Activated CD4-positive, alpha-beta memory T cell treated with anti-CD3 and anti-CD28 coated beads, Interleukin-2, amount 10 ng/mL, durations not matched to agents 7 days and 5 days (primary cell): ENCODE results near the gene PARVA. TPM values are rescaled to one million over a fixed set of nuclear protein-coding genes. Genes with fewer than 3 reads are reported as not detected.
"Not testable (repeated sequence)": the region's sequence is repeated elsewhere in the genome, so short reads cannot be mapped to it uniquely, and the experiment has no call there.

Experiments
- CTCF ChIA-PET: fragments of 350-600 bp; sonication (Branson Sonifier 250); formaldehyde crosslinking; loops from one replicate; lab custom pipeline; 2021; ENCODE audit warnings: antibody characterized with exemption, inconsistent platforms; lab: Charles Lee
- POLR2A ChIA-PET: fragments of 350-600 bp; sonication (Branson Sonifier 250); formaldehyde crosslinking; loops from one replicate; lab custom pipeline; 2021; ENCODE audit warnings: antibody characterized with exemption; lab: Charles Lee
- DNase-seq: peaks from one replicate; pipeline ENCODE4 v3.0.0-alpha.2; 2020
- H3K27ac Mint-ChIP-seq: one replicate; pipeline ENCODE4 v1.8.0; 2021; ENCODE audit warnings: mild to moderate bottlenecking, mixed read lengths
- H3K27me3 Mint-ChIP-seq: one replicate; pipeline ENCODE4 v1.8.0; 2021; ENCODE audit warnings: mixed read lengths
- H3K36me3 Mint-ChIP-seq: one replicate; pipeline ENCODE4 v1.8.0; 2021; ENCODE audit warnings: low read depth, mixed read lengths
- H3K4me1 Mint-ChIP-seq: one replicate; pipeline ENCODE4 v1.8.0; 2021; ENCODE audit warnings: mixed read lengths
- H3K4me3 Mint-ChIP-seq: one replicate; pipeline ENCODE4 v1.8.0; 2021; ENCODE audit warnings: mild to moderate bottlenecking, mixed read lengths
- H3K9me3 Mint-ChIP-seq: one replicate; pipeline ENCODE4 v1.8.0; 2021; ENCODE audit warnings: mixed read lengths
- total RNA-seq, 2 experiments: library from RNA; stranded (reverse); gene quantifications; one replicate each; pipeline ENCODE4 v1.2.3, GENCODE V29; 2021

The PARVA gene
- total RNA-seq, 2 experiments from 2014 or later: 0.10 to 0.18 TPM

- ChIA-PET POLR2A (no interaction called here), CTCF (interaction anchor here (0.7 to 1.8 kb wide), 2 partner anchors 8 to 73 kb away, joined by 3 to 6 read pairs; no protein-coding TSS in a partner anchor)
- DNase-seq: no peak
- H3K27me3 Mint-ChIP-seq: no peaks in the 10 kb centered on the region
- H3K4me3 Mint-ChIP-seq: no peak overlapping the region
- no peaks in the 10 kb centered on the region for H3K36me3 Mint-ChIP-seq
- H3K9me3 Mint-ChIP-seq: no peaks in the 10 kb centered on the region
- H3K27ac Mint-ChIP-seq: no peak overlapping the region
- peaks cover 25% of the 10 kb centered on the region for H3K4me1 Mint-ChIP-seq
Observed at GRCh38 chr11:12358302-12359188, 18.8 kb upstream of the PARVA start.

DNA sequence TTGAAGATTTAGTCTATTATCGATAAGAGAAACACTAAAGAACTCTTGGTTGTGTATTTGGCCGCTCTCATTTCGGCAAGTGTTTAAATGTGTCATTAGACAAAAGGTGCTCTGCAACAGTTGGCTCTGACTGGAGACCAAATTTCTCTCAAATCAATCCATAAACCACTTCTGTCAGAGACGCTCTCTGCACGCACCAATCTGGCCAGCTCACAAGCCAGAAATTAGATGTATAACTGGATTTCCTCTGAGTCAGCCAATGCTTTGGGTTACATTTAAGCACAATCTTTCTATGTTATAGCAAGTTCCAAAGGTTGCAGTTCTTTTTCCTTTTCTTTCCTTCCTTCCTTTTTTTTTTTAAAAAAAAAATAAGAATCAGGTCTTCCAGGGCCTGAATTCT is 17.6 kb upstream of the PARVA start:
- Mint-ChIP-seq H3K27ac (no peak overlapping the region), H3K4me1 (peaks cover 25% of the 10 kb centered on the region), H3K27me3 (no peaks in the 10 kb centered on the region), H3K36me3 (no peaks in the 10 kb centered on the region), H3K4me3 (no peak overlapping the region), H3K9me3 (no peaks in the 10 kb centered on the region)
- ChIA-PET POLR2A (no interaction called here), CTCF (no interaction called here)
- no peak for DNase-seq

- ChIA-PET POLR2A (no interaction called here), CTCF (interaction anchor here (1.0 kb wide), 1 partner anchor 12 kb away, joined by 3 read pairs; no protein-coding TSS in a partner anchor)
- no peak for DNase-seq
- H3K9me3 Mint-ChIP-seq: no peaks in the 10 kb centered on the region
- peaks cover 4% of the 10 kb centered on the region for H3K36me3 Mint-ChIP-seq
- H3K4me1 Mint-ChIP-seq: peaks cover 34% of the 10 kb centered on the region
- no peak overlapping the region for H3K4me3 Mint-ChIP-seq
- H3K27me3 Mint-ChIP-seq: no peaks in the 10 kb centered on the region
- no peak overlapping the region for H3K27ac Mint-ChIP-seq
Observed at GRCh38 chr11:12361682-12362081, 15.7 kb upstream of the PARVA start.

- peaks cover 31% of the 10 kb centered on the region for H3K4me1 Mint-ChIP-seq
- H3K36me3 Mint-ChIP-seq: peaks cover 11% of the 10 kb centered on the region
- CTCF ChIA-PET: no interaction called here
- H3K9me3 Mint-ChIP-seq: peaks cover 5% of the 10 kb centered on the region
- H3K4me3 Mint-ChIP-seq: no peak overlapping the region
- DNase-seq: no peak
- H3K27ac Mint-ChIP-seq: no peak overlapping the region
- peaks cover under 1% of the 10 kb centered on the region for H3K27me3 Mint-ChIP-seq
- POLR2A ChIA-PET: interaction anchor here (1.5 kb wide), 1 partner anchor 14 kb away, joined by 6 read pairs; the partner anchor contains the start of gene PARVA
Observed at GRCh38 chr11:12362857-12363256, 14.5 kb upstream of the PARVA start.

- H3K9me3 Mint-ChIP-seq: peaks cover 7% of the 10 kb centered on the region
- no peak overlapping the region for H3K27ac Mint-ChIP-seq
Observed at GRCh38 chr11:12363373-12363772, 14.0 kb upstream of the PARVA start.

GRCh38 chr11:12365965-12366575 is 11.3 kb upstream of the PARVA start:
- Mint-ChIP-seq H3K27ac (peak overlapping the region; percentile 76), H3K36me3 (peaks cover 23% of the 10 kb centered on the region), H3K4me1 (peaks cover 28% of the 10 kb centered on the region), H3K27me3 (peaks cover 19% of the 10 kb centered on the region), H3K9me3 (peaks cover 12% of the 10 kb centered on the region), H3K4me3 (peak overlapping the region; percentile 46)
- CTCF ChIA-PET: interaction anchor here (0.7 to 2.3 kb wide), 10 partner anchors 9 to 85 kb away, joined by 3 to 10 read pairs (median 4); partner anchors contain the start of gene PARVA
- POLR2A ChIA-PET: interaction anchor here (0.7 to 1.9 kb wide), 4 partner anchors 9 to 1557 kb away, joined by 4 to 10 read pairs (median 6); partner anchors contain the start of genes EIF4G2 and PARVA
- peak; percentile 85 for DNase-seq

More at GRCh38 chr11:12363373-12363772, 14.0 kb upstream of the PARVA start:
- H3K4me3 Mint-ChIP-seq: no peak overlapping the region
- peaks cover 5% of the 10 kb centered on the region for H3K27me3 Mint-ChIP-seq
- ChIA-PET POLR2A (interaction anchor here (1.5 kb wide), 1 partner anchor 14 kb away, joined by 6 read pairs; the partner anchor contains the start of gene PARVA), CTCF (no interaction called here)
- H3K36me3 Mint-ChIP-seq: peaks cover 16% of the 10 kb centered on the region
- H3K4me1 Mint-ChIP-seq: peaks cover 28% of the 10 kb centered on the region
- no peak for DNase-seq

DNA sequence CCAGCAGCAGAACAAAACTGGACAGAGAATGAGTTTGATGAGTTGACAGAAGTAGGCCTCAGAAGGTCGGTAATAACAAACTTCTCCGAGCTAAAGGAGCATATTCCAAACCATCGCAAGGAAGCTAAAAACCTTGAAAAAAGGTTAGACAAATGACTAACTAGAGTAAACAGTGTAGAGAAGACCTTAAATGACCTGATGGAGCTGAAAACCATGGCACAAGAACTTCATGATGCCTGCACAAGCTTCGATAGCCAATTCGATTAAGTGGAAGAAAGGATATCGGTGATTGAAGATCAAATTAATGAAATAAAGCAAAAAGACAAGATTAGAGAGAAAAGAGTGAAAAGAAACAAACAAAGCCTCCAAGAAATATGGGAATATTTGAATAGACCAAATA is 10.3 kb upstream of the PARVA start:
- not testable (repeated sequence) for DNase-seq, H3K4me3 Mint-ChIP-seq, H3K27ac Mint-ChIP-seq
- H3K4me1 Mint-ChIP-seq: peaks cover 28% of the 10 kb centered on the region
- peaks cover 12% of the 10 kb centered on the region for H3K9me3 Mint-ChIP-seq
- H3K27me3 Mint-ChIP-seq: peaks cover 24% of the 10 kb centered on the region
- CTCF ChIA-PET: interaction anchor here (0.7 to 2.3 kb wide), 6 partner anchors 8 to 76 kb away, joined by 3 to 10 read pairs (median 6); partner anchors contain the start of gene PARVA
- H3K36me3 Mint-ChIP-seq: peaks cover 23% of the 10 kb centered on the region
- POLR2A ChIA-PET: interaction anchor here (1.1 to 1.8 kb wide), 2 partner anchors 9 to 1558 kb away, joined by 4 to 7 read pairs; partner anchors contain the start of genes EIF4G2 and PARVA

GRCh38 chr11:12372111-12372510 is 5.3 kb upstream of the PARVA start:
- Mint-ChIP-seq H3K9me3 (peaks cover 11% of the 10 kb centered on the region), H3K27me3 (peaks cover 50% of the 10 kb centered on the region), H3K36me3 (peaks cover 18% of the 10 kb centered on the region), H3K4me1 (peaks cover 10% of the 10 kb centered on the region), H3K27ac (no peak overlapping the region), H3K4me3 (no peak overlapping the region)
- DNase-seq: no peak
- CTCF ChIA-PET: interaction anchor here (0.9 to 1.4 kb wide), 2 partner anchors 15 to 41 kb away, joined by 3 to 5 read pairs; no protein-coding TSS in a partner anchor
- POLR2A ChIA-PET: no interaction called here

DNA sequence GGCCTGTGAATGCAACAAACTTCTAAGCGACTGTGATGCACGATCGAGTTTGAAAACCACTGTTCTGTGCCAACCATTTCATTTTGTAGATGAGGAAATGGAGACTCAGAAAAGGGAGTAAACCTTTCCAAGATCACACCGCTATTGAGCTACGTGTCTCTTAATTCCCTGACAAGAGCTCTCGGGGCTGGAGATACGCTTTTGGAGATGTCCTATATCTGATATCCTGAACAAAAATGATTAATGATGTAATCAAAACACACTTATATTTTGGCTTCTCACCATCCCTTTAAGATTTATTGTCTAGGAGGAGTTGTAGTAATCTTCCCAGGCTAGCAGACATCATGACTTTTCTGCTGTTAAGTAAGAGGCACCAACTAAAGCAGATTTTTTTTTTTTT is 1.7 kb upstream of the PARVA start:
- POLR2A ChIA-PET: interaction anchor here (1.8 kb wide), 1 partner anchor 9 kb away, joined by 7 read pairs; no protein-coding TSS in a partner anchor
- Mint-ChIP-seq H3K4me1 (peaks cover 11% of the 10 kb centered on the region), H3K4me3 (no peak overlapping the region), H3K27me3 (peaks cover 51% of the 10 kb centered on the region), H3K9me3 (no peaks in the 10 kb centered on the region), H3K36me3 (peaks cover 3% of the 10 kb centered on the region), H3K27ac (no peak overlapping the region)
- CTCF ChIA-PET: interaction anchor here (1.6 to 3.2 kb wide), 2 partner anchors 10 to 45 kb away, joined by 10 to 15 read pairs; no protein-coding TSS in a partner anchor
- no peak for DNase-seq

- Mint-ChIP-seq H3K4me3 (peak overlapping the region; percentile 47), H3K36me3 (peaks cover 3% of the 10 kb centered on the region), H3K27ac (no peak overlapping the region), H3K4me1 (peaks cover 11% of the 10 kb centered on the region), H3K9me3 (no peaks in the 10 kb centered on the region), H3K27me3 (peaks cover 44% of the 10 kb centered on the region)
- CTCF ChIA-PET: interaction anchor here (1.6 to 3.2 kb wide), 3 partner anchors 11 to 45 kb away, joined by 6 to 15 read pairs (median 10); no protein-coding TSS in a partner anchor
- DNase-seq: no peak
- POLR2A ChIA-PET: interaction anchor here (1.1 to 1.8 kb wide), 4 partner anchors 10 to 45 kb away, joined by 3 to 7 read pairs (median 4); no protein-coding TSS in a partner anchor
Observed at GRCh38 chr11:12376259-12377081, 901 bp upstream of the PARVA start.

- Mint-ChIP-seq H3K9me3 (no peaks in the 10 kb centered on the region), H3K27me3 (peaks cover 42% of the 10 kb centered on the region), H3K36me3 (peaks cover 3% of the 10 kb centered on the region), H3K27ac (no peak overlapping the region), H3K4me1 (peaks cover 11% of the 10 kb centered on the region), H3K4me3 (peak overlapping the region; percentile 60)
- CTCF ChIA-PET: interaction anchor here (1.8 to 3.2 kb wide), 2 partner anchors 22 to 47 kb away, joined by 6 to 15 read pairs; no protein-coding TSS in a partner anchor
- POLR2A ChIA-PET: interaction anchor here (1.0 to 1.2 kb wide), 2 partner anchors 21 to 227 kb away, joined by 3 read pairs; no protein-coding TSS in a partner anchor
- DNase-seq: no peak
Observed at GRCh38 chr11:12377824-12378593, 638 bp downstream of the PARVA start.
